WI38 (cell line): ENCODE data around the gene RAPGEF5.

Experiments
- H3K4me3 ChIP-seq: 2 replicates; pipeline ENCODE4 v1.5.1; 2011; ENCODE audit warnings: low read depth, mild to moderate bottlenecking, control low read depth, low read length
- TF ChIP-seq, protein P1 (sequence below): IDR thresholded peaks from 2 replicates; pipeline ENCODE4 v1.5.1; 2012; ENCODE audit warnings: low read depth, mild to moderate bottlenecking, control low read depth, low read length

Gene RAPGEF5

DNA sequence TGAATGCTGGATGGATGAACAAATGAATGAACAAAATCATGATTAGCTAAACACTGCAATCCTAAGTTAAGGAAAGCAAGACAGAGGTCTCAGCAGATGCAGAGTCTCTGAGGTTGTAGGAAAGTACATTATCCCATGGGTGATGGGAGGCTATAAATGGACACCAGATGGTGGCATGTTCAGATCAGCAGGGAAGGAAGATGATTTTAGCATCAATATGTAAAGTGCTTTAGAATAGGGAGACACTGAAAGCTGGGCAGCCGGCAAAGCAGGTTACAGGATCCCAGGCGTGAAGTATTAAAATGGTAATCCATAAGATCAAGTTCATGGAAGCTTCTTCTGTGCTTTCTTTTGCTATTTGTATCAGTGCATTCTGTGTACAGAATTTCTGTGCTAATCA, 7.9 kb upstream of the RAPGEF5 start:
- no peak overlapping the region for H3K4me3 ChIP-seq

DNA sequence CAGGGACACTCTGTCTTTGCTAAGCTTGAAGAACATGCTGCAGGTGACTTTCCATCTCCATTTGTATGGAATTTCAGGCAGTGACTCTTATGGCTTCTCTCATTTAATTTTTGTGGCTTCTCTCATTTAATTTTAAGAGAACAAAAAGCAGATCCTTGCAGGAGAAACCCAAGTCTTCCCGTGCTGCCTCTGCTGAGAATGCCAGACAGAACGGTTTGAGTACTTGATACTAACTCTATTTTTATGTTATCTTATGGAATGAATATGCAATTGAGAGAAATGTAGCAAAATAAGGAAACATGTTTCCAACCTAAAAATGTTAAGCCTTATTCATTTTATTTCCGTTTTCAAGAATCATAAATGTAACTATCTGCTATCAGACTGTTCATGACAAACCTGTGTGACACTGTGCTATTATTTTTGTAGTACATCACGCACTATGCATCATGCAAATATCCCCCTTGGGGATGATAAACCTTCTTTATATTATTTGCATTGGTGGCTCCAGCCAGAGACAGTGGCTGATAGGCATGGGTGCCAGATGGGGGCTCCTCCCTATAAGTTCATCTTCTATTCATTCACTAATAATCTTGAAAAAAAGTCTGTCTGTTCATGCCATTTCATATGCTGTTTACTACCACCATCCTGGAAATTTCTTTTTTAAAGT, 6.9 kb upstream of the RAPGEF5 start:
- no peak overlapping the region for H3K4me3 ChIP-seq

More for the DNA sequence above, 7.9 kb upstream of the RAPGEF5 start:
- TF ChIP-seq, protein P1, sequence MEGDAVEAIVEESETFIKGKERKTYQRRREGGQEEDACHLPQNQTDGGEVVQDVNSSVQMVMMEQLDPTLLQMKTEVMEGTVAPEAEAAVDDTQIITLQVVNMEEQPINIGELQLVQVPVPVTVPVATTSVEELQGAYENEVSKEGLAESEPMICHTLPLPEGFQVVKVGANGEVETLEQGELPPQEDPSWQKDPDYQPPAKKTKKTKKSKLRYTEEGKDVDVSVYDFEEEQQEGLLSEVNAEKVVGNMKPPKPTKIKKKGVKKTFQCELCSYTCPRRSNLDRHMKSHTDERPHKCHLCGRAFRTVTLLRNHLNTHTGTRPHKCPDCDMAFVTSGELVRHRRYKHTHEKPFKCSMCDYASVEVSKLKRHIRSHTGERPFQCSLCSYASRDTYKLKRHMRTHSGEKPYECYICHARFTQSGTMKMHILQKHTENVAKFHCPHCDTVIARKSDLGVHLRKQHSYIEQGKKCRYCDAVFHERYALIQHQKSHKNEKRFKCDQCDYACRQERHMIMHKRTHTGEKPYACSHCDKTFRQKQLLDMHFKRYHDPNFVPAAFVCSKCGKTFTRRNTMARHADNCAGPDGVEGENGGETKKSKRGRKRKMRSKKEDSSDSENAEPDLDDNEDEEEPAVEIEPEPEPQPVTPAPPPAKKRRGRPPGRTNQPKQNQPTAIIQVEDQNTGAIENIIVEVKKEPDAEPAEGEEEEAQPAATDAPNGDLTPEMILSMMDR, result no peak

DNA sequence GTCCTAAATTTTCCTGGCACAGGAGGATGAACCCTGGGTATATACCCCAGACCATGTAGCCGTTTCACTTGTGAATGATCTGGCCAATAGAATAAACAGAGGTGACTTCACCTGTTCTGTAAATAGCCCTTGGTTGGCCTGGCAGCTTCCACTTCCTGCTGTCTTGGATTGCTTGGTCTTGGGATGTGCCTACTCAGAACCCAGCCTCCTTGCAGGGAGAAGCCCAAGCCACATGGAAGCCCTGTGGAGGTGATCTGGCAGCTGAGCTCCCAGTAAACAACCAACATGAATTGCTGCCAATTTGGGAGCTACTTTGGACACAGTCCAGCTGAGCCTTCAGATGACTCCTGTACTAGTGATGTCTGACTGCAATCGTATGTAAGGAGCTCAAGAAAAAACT, 4.8 kb upstream of the RAPGEF5 start:
- TF ChIP-seq, protein P1, result no peak
- no peak overlapping the region for H3K4me3 ChIP-seq

More for the DNA sequence above, 6.9 kb upstream of the RAPGEF5 start:
- TF ChIP-seq, protein P1, result no peak

DNA sequence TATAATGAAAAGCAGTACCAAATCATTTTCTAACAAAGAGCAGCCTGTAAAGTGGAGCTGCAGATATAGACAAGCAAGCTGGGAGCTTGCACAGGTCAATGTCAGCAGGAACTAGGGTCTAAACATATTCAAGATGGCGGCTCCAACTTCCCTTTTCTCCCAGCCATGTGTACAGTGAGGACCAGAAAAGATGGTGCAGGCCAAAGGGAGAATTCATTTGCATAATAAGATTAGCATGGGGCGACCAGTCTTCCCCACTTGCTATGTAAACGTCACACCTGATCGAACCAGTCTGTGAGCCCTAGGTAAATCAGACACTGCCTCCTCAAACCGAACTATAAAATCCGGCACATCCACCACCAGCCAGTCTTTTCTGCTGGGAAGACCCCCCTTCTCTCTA, 4.4 kb upstream of the RAPGEF5 start:
- no peak overlapping the region for H3K4me3 ChIP-seq
- TF ChIP-seq, protein P1, result no peak

DNA sequence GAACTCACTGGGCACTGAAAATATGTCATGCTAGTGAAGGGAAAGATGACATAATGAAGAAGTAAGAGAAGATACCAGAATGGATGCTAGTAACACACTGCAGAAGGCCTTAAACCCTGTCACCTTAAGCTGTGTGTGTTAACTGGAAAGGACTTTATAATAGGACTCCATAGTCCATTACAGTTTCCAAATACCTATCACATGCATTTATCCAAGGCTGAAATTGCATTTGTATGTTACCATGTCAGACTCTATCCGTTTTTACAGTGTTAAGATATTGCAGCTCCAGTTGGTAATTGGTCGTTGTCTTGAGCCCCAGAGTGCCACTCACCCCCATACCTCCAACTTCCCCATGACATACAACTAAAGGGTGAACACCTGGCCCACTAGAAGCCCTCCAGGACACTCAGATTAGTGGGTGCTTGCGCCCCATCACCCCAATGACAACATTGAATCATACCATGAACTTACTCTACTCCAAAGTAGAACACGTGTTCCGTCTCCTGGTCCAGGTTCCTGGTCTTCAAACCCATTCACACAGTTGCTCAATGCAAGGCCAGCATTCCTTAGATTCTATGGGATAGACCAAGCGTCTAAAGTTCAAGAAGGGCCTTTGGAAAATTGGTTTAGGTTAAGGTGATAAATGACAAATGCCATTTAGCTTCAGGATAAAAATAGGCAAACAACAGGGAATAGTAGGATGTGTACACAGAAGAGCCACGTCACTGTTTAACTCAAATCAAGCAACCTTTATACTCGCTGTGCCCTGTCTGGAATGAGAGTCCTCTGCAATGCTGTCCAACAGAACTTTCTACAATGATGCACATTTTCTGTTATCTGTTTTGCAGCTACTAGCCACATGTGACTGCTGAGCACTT, 2.1 kb upstream of the RAPGEF5 start:
- TF ChIP-seq, protein P1, result no peak
- no peak overlapping the region for H3K4me3 ChIP-seq

DNA sequence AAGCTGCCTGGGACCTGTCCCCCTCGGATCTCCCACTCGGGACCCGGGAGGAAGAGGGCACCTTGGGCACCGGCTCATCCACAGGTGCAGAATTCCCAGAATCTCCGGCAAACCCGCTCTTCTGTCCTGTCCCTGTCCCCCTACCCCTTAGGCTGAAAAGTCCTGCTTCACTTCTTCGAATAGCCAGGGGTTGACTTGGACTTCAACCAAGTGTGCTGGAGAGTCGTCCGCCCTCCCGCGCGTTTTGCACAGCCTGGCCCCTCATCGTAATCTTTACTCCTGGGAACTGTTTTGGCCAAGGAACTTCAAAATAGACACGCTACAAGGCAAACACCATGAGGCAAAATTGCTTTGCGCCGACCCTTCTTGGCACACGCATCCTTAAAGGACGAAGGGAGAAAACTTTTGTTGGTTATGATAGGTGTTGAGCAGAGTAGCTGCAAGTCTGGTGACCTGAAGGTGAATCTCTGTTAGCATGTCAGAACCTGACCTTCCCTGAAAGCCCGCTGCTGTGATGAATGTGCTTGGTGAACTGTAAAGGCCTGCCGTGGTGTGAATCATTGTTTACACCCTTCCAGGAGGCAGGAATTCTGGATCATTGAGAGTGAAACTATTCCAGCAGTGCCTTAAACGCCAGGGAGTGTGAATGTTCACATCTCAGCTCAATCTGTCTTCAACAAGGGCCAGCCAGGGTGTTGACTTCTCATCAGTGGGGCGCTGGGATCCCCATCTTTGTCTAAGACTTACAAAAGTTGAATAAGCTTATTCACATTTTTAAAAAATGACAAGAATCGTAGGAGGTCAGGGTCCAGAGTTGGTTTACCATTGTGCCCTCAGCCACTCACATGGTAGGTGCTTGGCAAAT, 589 bp upstream of the RAPGEF5 start:
- no peak overlapping the region for H3K4me3 ChIP-seq
- TF ChIP-seq, protein P1, result no peak
